GM20000 (cell line): ENCODE results near the gene ALG11.

Experiments
- DNase-seq: peaks from one replicate; pipeline ENCODE4 v3.0.0; 2012; ENCODE audit warnings: low spot score
- TF ChIP-seq, protein P1 (sequence below): IDR thresholded peaks from 2 replicates; pipeline ENCODE4 v1.5.1; 2012; ENCODE audit warnings: mild to moderate bottlenecking, control low read depth; ENCODE audit errors: extremely low read depth, missing control alignments

ALG11 gene, protein sequence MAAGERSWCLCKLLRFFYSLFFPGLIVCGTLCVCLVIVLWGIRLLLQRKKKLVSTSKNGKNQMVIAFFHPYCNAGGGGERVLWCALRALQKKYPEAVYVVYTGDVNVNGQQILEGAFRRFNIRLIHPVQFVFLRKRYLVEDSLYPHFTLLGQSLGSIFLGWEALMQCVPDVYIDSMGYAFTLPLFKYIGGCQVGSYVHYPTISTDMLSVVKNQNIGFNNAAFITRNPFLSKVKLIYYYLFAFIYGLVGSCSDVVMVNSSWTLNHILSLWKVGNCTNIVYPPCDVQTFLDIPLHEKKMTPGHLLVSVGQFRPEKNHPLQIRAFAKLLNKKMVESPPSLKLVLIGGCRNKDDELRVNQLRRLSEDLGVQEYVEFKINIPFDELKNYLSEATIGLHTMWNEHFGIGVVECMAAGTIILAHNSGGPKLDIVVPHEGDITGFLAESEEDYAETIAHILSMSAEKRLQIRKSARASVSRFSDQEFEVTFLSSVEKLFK

DNA sequence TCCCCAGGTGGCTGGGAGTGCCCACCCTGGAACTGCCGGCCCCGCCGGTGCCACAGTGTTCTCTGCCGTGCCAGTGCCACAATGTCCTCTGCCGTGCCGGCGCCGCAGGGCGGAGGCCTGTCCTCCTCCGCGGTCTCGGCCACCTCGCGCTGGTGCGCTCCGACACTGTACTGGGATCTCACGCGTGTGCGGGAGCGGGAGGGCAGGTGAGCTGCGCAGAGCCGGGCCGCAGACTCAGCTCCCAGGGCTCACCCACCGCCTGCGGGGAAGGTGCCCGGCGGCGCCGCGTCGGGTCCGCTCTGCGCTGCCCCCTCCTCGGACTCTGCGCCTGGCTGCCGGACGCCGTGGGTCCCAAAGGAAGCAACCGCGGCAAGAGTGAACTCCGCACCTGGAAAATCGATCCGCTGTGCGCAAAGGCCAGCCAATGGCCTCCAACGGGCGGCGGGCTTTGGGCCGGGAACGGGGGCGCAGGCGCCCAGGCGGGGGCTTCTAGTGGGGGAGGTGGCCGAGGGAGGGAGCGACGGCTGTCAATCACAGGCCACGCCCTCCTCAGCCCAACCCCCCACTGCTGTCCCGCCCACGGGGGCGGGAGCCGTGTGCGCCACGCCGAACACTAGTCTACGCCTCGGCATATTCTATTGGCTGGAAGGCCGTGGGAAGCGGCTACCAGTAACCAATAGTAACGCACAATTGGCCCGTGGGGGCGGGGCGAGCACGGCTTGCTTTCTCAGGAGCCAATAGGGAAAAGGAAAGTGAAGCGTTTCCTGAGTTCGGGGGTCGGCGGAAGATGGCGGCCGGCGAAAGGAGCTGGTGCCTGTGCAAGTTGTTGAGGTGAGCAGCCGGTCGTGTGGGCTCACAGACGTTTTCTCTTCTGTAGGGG is at the start of gene ALG11:
ALG11 (plus strand) TSS at position 767 of the 880 bp plus-strand sequence; CDS start at position 788, 21 bp downstream.
- TF ChIP-seq, protein P1, sequence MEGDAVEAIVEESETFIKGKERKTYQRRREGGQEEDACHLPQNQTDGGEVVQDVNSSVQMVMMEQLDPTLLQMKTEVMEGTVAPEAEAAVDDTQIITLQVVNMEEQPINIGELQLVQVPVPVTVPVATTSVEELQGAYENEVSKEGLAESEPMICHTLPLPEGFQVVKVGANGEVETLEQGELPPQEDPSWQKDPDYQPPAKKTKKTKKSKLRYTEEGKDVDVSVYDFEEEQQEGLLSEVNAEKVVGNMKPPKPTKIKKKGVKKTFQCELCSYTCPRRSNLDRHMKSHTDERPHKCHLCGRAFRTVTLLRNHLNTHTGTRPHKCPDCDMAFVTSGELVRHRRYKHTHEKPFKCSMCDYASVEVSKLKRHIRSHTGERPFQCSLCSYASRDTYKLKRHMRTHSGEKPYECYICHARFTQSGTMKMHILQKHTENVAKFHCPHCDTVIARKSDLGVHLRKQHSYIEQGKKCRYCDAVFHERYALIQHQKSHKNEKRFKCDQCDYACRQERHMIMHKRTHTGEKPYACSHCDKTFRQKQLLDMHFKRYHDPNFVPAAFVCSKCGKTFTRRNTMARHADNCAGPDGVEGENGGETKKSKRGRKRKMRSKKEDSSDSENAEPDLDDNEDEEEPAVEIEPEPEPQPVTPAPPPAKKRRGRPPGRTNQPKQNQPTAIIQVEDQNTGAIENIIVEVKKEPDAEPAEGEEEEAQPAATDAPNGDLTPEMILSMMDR: no peak
- DNase-seq: peak; percentile 98

DNA sequence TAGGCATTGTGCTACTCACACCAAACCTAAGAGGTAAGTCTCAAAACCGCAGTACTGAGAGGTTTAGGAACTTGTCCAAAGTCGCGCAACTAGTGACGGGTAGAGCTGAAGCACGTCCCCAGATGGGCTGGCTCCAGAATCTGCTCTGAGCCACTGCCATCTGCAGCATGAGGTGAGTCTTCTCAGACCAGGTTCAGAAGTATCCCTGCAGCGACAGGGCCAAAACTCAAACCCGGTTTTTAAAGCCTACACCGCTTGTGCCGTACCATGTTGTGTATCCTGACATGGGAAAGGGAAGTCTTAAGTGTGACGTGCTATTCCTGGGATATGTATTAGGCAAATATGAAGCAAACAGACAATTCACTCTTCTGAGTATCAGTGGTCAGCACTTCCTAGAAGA is 46.0 kb upstream of the ALG11 start:
- TF ChIP-seq, protein P1: no peak
- no peak for DNase-seq

DNA sequence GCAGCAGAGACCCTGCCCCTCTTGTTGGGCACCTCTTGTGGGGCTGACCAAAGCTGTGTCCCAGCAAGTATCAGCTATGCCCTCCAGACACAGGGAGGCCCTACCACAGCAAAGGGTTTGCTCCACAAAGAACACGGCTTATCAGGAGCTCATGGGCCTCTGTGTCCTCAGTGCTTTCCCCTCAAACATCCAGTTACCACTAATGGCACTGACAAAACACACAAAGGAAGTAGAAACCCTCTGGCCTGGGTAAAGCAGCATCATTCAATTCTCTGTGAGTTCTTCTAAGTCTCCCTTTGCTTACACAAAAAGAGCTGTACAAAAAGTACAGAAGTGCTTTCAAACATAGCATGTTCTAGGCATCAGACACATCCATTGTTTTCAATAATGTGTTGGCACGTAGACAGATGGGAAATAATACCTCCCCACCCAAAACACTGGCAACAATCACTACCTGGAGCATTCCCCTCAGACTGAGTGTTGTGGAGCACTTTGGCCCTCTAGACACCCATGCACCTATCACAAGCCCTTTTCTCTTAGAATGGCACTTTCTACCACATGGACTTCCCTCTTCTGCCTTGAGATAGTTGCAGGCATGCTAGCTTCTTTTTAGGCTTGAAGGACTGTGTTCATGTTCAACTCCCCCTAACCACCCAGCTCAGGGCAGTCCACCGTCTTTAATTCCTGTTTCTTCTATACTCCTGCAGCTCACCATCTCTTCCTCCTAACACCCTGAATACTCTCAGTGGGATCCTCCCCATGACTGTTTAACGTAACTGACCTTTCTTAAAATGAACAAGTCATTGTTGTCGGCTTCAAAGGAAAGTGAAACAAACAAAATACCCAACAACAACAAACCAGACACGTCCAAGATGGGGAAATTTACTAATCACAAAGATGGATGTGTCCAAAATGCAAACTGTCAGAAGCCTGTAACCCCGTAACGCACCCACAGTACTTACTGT is 44.4 kb upstream of the ALG11 start:
- no peak for DNase-seq

DNA sequence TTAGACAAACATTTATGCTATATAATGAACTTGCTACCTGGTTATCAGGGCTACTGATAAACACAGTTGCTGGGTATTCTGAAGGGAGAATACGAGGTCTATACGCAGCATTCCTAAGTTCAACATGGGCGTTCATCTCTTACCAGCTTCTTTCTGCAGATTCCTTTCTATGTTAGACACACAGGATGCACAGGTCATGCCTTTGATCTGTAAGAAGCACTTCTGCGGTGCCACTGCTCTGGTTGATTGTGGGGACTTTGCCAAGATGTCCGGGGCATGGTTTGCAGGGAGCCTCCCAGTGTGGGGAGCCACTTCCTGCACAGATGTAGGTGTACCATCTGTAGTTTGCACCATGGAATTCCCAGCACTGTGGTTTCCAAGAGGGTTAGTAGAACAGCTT is 41.8 kb upstream of the ALG11 start:
- TF ChIP-seq, protein P1: no peak
- DNase-seq: no peak

More for the DNA sequence above, 44.4 kb upstream of the ALG11 start:
- TF ChIP-seq, protein P1: no peak

DNA sequence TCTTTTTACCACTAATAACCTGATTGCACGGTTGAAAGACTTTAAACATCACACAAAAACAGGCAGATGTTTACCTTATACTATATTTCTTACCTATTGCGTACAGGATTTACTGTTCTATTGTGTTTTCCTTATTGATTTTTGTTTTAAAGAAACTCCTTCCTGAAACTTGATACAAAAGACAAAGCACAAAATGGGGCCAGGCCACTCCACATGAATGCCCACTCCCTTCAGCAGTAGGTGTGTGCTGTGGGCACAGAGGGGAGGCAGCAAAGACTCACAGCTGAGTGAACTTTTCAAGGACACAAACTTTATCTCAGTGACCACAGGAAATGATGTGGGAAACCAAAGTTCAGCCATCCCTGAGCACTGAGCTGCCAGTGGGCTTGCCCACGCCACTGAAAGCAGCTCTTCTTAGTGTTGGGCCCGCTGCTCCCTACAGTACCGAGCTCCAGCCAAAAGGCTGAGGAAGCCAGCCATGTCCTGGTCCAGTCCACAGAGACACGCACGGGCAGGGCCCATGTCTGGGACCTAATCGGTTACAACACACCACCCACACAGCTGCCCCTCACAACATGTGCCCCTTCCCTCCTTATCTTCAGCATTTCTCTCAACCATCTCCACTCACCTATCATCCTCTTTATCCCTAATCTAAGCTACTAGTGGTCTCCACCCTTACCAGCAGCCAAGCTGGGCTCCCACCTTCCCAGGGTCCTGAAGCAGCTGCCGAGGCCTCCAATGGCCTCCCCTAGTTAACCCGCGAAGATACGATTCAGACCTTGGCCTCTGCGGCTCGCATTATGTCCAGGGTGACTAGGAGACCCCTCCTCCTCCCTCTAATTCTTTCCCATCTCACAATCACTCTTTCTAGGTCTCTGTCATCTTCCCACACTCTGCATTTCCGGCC is 40.4 kb upstream of the ALG11 start:
- no peak for DNase-seq
- TF ChIP-seq, protein P1: no peak

DNA sequence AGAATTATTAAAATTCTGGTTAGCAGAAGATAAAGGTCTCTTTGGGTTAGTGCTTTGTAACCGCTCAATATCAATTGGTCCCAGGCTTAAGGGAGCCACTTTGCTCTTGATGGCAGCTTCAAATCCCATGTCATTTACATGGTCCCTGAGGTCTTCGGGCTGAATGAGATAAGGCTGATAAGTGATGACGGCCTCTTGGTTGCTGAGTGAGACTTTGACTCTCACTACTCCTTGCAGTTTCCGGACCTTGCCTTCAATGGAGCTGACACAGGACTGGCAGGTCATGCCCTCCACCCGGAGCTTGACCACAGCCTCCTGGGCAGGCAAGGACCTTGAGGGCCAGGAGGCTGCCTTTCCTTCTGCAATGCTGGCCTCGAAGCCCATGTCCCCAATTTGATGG is 37.7 kb upstream of the ALG11 start:
- no peak for DNase-seq
- TF ChIP-seq, protein P1: no peak
